D341Med (cell line): Measurements from ENCODE around the gene AMMECR1.
"Not testable (repeated sequence)": the region's sequence is repeated elsewhere in the genome, so short reads cannot be mapped to it uniquely, and the experiment has no call there.

Experiments
- DNase-seq: peaks from one replicate; pipeline ENCODE4 v3.0.0; 2012; ENCODE audit warnings: low spot score

The AMMECR1 gene

DNA sequence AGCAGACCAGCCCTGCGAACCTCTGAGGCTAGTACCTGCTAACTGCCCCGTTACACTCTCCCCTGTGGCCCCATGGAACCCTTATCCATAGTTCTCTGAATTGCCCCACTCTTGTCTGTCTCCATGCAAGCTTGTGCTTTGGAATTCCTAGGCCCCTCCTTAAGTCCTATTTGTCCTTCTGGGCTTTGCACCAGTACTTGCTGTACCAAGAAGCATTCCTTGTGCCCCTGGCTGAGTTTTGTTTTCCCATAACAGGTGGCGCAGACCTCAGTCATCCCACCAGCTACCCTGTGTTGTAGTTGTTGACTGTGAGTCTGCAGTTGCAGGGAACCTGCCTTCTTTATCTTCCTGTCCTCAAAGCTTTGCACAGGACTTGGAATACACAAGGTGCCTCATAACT is 147.9 kb downstream of the AMMECR1 start:
- no peak for DNase-seq

- DNase-seq: no peak
Measured at GRCh38 chrX:110168585-110168984, 149.3 kb downstream of the AMMECR1 start.

DNA sequence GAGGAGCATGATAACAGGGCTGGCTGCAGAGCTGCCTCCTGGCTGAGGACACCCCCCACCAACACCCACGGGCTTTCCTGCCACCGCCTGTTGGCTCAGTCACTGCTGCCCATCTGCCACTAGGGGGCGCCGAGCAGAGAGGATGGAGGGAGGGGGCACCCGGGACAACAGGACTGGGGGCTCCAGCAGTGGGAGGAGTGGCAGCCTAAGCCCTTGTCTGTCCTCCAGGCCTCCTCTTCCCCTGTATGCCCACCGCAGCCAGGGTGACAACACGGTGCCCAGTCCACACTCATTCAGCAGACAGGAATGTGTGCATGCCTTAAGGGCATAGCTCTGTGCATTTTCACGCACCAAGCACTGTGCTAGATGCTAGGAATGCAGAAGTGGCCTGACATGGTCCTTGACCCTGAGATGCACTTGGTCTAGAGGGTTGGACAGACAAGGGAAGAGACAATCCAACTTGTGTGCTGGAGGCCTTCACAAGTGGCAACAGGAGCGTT is 149.9 kb downstream of the AMMECR1 start:
- peak; percentile 55 for DNase-seq

GRCh38 chrX:110163488-110163887 is 154.4 kb downstream of the AMMECR1 start:
- no peak for DNase-seq

GRCh38 chrX:110162867-110163266 is 155.0 kb downstream of the AMMECR1 start:
- DNase-seq: no peak

GRCh38 chrX:110162131-110162530 is 155.8 kb downstream of the AMMECR1 start:
- no peak for DNase-seq

DNA sequence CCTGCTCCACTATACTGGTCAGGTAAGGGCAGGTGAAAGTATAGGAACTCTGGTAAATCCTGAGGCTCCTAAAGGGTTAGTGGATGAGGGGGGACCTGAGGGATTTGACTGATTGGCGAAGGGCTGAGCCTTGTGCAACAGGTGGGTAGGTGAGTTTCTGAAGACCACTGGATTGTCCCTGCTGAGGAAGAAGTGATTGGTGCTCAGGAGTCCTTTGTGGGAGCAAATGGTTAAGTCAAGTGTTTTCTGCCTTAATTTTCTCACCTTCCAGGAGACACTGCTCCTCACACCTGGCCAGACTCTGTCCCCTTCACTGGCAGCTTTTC is 156.6 kb downstream of the AMMECR1 start:
- no peak for DNase-seq

GRCh38 chrX:110159865-110160264 is 158.0 kb downstream of the AMMECR1 start:
- no peak for DNase-seq

DNA sequence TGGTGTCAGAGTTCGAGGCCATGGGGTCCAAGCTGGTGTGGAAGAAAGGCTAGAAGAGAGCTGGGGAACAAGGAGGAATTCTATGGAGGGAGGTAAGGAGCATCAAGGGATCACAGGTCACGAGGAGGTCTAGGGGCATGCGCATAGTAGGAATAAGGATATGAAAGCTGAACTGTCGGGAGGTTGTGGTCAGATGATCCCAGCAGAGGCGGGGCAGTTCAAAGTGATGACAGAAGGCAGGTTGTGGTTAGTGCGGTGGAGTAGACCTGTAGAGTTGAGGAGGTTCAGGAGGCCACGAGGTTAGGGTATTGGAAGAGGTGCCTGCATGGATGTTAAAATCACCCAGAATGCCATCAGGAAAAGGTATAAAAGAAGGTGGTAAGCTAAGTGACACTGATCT is 158.7 kb downstream of the AMMECR1 start:
- DNase-seq: no peak

DNA sequence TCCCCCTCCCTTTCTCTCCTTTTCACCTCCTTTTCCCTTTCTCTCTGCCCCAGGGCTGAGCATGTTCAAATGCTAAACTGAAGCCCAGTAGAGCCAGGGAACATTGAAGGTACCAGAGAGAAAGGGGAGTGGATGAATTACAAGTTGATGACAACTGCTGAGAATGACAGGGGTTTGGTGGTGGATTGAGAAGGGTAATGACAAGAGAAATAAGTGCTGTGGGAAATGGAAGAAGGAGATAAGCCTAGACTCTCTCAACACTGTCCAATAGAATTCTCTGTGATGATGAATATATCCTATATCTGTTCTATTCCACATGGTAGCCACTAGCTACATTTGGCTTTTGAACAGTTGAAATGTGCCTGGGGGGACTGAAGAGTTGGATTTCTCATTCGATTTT is 160.4 kb downstream of the AMMECR1 start:
- no peak for DNase-seq

DNA sequence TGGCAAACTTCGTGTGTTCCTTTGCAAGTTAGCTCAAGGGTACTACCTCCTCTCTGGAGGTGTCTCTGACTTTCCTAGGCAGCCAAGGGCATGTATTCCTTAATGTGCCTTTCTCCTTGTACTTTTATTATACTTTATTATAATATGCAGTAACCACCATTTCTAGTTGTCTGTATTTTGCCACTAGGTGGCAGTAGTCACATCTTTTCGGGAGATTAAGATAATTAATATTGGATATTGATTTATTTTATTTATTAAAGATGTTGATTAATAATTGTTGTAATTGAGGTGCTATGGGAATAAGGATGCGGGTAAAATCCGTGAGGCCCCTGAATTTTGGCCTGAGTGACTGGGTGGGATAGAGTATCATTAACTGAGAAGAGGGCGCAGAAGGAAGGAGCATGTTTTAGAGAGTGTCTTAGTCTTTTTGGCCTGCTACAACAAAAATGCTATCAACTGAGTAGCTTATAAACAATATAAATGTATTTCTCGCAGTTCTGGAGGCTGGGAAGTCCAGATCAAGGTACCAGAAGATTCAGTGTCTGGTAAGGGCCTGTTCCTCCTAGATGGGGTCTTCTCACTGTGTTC is 161.6 kb downstream of the AMMECR1 start:
- DNase-seq: no peak

DNA sequence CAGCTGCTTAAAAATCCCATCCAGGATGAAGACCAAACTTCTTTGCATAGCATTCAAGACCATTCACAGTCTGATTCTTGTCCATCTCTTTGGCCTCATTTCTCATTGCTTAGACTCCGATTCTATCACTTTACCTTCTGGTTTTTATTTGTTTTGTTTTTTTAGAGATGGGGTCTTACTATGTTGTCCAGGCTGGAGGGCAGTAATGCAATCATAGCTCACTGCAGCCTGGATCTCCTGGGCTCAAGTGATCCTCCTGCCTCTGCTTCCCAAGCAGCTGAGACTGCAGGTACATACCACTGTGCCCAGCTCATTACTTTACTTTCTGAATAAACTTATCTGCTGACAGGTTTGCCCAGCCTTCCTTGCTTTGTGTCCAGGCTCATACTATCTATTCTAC is 162.1 kb downstream of the AMMECR1 start:
- DNase-seq: no peak

- not testable (repeated sequence) for DNase-seq
Measured at GRCh38 chrX:110154328-110154727, 163.6 kb downstream of the AMMECR1 start.

DNA sequence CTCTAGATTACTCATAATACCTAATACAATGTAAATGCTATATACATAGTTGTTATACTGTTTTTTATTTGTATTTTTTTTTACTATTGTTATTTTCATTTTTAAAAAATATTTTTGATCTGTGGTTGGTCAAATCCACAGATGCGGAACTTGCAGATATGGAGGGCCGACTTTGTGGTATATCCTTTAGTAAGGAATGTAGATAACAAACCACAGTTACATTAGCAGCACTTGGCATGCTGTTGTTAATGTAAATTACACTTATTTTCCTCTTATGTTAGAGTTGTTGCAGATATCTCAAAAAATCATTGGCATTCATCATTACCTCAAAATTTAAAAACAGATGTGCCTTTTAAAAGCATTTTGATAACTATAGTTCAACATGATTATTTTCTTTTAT is 164.0 kb downstream of the AMMECR1 start:
- DNase-seq: no peak

GRCh38 chrX:110153244-110153643 is 164.6 kb downstream of the AMMECR1 start:
- DNase-seq: no peak

GRCh38 chrX:110146521-110146920 is 171.4 kb downstream of the AMMECR1 start:
- peak; percentile 50 for DNase-seq

DNA sequence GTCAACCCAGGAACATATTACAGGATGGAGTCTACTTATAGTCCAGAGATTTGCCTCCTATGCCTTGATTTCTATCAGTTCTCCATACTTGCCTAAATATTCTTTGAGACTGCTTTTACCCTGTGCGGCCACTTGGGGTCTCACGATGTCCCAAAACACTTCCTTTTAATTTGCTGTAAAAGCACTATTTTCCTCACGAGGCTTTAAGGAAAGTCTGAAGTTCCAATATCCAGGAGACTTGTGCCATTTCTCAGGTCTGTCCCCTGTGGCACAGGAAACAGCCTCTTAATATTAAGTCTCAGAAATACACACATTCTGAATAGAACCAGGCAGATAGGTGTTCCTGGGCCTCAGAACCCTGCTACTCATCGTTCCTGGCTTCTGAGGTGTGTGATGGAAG is 172.0 kb downstream of the AMMECR1 start:
- no peak for DNase-seq

GRCh38 chrX:110145311-110145710 is 172.6 kb downstream of the AMMECR1 start:
- no peak for DNase-seq
